HepG2 (cell line): ENCODE measurements around the gene PCARE. TPM values are rescaled to one million over a fixed set of nuclear protein-coding genes. Genes with fewer than 3 reads are reported as not detected.

Source experiments
- ATAC-seq: fragments of 200-7000 bp; cut with Tn5 transposase; 3 replicates; pipeline ENCODE4 v1.9.1; 2020; ENCODE audit warnings: mild to moderate bottlenecking, moderate library complexity
- BruUV-seq: library from RNA; stranded (reverse); fragments of 400-500 nt; replicated peaks from 2 replicates; lab custom pipeline; 2021; lab: Mats Ljungman, UMichigan
- CTCF ChIA-PET: fragments of 300-600 bp; formaldehyde crosslinking; extraction: SDS; loops from one replicate; lab custom pipeline; 2021; ENCODE audit warnings: low total read pairs, inconsistent platforms, low intra/inter-chr PET ratio; lab: Yijun Ruan, JAX
- POLR2A ChIA-PET: fragments of 350-600 bp; sonication (Branson Sonifier 250); formaldehyde crosslinking; loops from one replicate; lab custom pipeline; 2020; ENCODE audit warnings: antibody characterized with exemption, inconsistent platforms; lab: Yijun Ruan, JAX
- DNase-seq: peaks from one replicate; pipeline ENCODE4 v3.0.0-alpha.2; 2015; ENCODE audit warnings: low spot score
- FAIRE-seq: peaks from 3 replicates; lab custom pipeline; 2011; peaks lifted over from hg19 to GRCh38; lab: Jason Lieb, UNC
- H2AFZ ChIP-seq: one replicate; pipeline ENCODE4 v1.6.1; 2011; ENCODE audit warnings: low read length, inconsistent platforms
- H3K27ac ChIP-seq: fragments of 300-600 bp; 3 replicates; pipeline ENCODE4 v1.8.0; 2011; ENCODE audit warnings: mixed run types, mild to moderate bottlenecking, mixed read lengths, low read length, inconsistent platforms; ENCODE audit not compliant: insufficient read depth; ENCODE audit errors: extremely low read length
- H3K27me3 ChIP-seq, 2 experiments: fragments of 200-600 bp in 1 of 2; 2 replicates in 1 of 2; 3 replicates in 1 of 2; pipeline versions ENCODE4 v1.6.0 to v1.8.0; 2011; ENCODE audit warnings: low read length in 2 of 2, mild to moderate bottlenecking in 2 of 2, moderate library complexity in 2 of 2, inconsistent platforms in 1 of 2; ENCODE audit not compliant: insufficient read depth in 2 of 2, control insufficient read depth in 1 of 2
- H3K36me3 ChIP-seq, 2 experiments: fragments of 200-600 bp in 1 of 2; replicated peaks in 1 of 2; 2 replicates in 1 of 2; 3 replicates in 1 of 2; pipeline versions ENCODE4 v1.5.1 to v1.8.0; 2011; ENCODE audit warnings: low read length in 2 of 2, inconsistent platforms in 1 of 2; ENCODE audit not compliant: insufficient read depth in 2 of 2, control insufficient read depth in 1 of 2
- H3K4me1 ChIP-seq: 2 replicates; pipeline ENCODE4 v1.5.1; 2012; ENCODE audit warnings: low read length, inconsistent platforms; ENCODE audit not compliant: insufficient read depth
- H3K4me2 ChIP-seq: 2 replicates; pipeline ENCODE4 v1.6.0; 2011; ENCODE audit warnings: low read depth, low read length, inconsistent platforms
- H3K4me3 ChIP-seq, 3 experiments: fragments of 200-600 bp in 1 of 3; sonication (generic), shearing (Covaris generic) in 1 of 3; replicated peaks in 1 of 3; 2 replicates each; pipeline ENCODE4 v1.5.1; 2011 to 2016; ENCODE audit warnings: low read length in 3 of 3, inconsistent platforms in 2 of 3, low read depth in 2 of 3, mild to moderate bottlenecking in 2 of 3, control low read depth in 1 of 3, mixed read lengths in 1 of 3; ENCODE audit not compliant: insufficient read depth in 1 of 3
- H3K79me2 ChIP-seq: one replicate; pipeline ENCODE4 v1.6.1; 2011; ENCODE audit warnings: low read length, inconsistent platforms; ENCODE audit not compliant: insufficient read depth
- H3K9ac ChIP-seq: 2 replicates; pipeline ENCODE4 v1.6.0; 2011; ENCODE audit warnings: mild to moderate bottlenecking, low read depth, low read length, inconsistent platforms; ENCODE audit not compliant: insufficient read depth
- H3K9me3 ChIP-seq: 2 replicates; pipeline ENCODE4 v1.5.1; 2012; ENCODE audit warnings: mild to moderate bottlenecking, low read length
- H4K20me1 ChIP-seq: 2 replicates; pipeline ENCODE4 v1.6.0; 2011; ENCODE audit warnings: inconsistent platforms, mild to moderate bottlenecking, low read length, moderate library complexity; ENCODE audit not compliant: insufficient read depth
- CREM ChIP-seq, 2 experiments: sonication (generic) in 1 of 2; formaldehyde crosslinking in 1 of 2; IDR thresholded peaks; 2 replicates each; pipeline versions ENCODE4 v1.4.0 to v1.6.1; 2016 to 2020; ENCODE audit warnings: antibody characterized with exemption in 1 of 2, mild to moderate bottlenecking in 1 of 2, missing genetic modification reagents in 1 of 2
- ETV6 ChIP-seq: sonication (generic); formaldehyde crosslinking; conservative IDR thresholded peaks from 2 replicates; pipeline ENCODE4 v1.4.0; 2020; ENCODE audit warnings: missing genetic modification reagents
- GLI4 ChIP-seq: sonication (generic); formaldehyde crosslinking; IDR thresholded peaks from 2 replicates; pipeline ENCODE4 v1.5.1; 2020; ENCODE audit warnings: missing genetic modification reagents, mild to moderate bottlenecking, moderate library complexity, borderline replicate concordance
- HNF4G ChIP-seq, 2 experiments: sonication (generic) in 1 of 2; formaldehyde crosslinking in 1 of 2; IDR thresholded peaks; 2 replicates each; pipeline versions ENCODE4 v1.4.0 to v1.6.1; 2011 to 2020; ENCODE audit warnings: borderline replicate concordance in 2 of 2, low read depth in 2 of 2, mild to moderate bottlenecking in 2 of 2, low read length in 1 of 2, missing genetic modification reagents in 1 of 2, moderate library complexity in 1 of 2
- IRX3 ChIP-seq: sonication (generic); formaldehyde crosslinking; IDR thresholded peaks from 2 replicates; pipeline ENCODE4 v1.8.1; 2023; ENCODE audit warnings: mild to moderate bottlenecking, low read depth, missing genetic modification reagents, borderline replicate concordance
- POGZ ChIP-seq: sonication (generic); formaldehyde crosslinking; IDR thresholded peaks from 2 replicates; pipeline ENCODE4 v1.4.0; 2020; ENCODE audit warnings: mild to moderate bottlenecking, missing genetic modification reagents
- POLR2AphosphoS2 ChIP-seq: IDR thresholded peaks from 2 replicates; pipeline ENCODE4 v1.6.1; 2011; ENCODE audit warnings: low read depth, low read length, improper control_type of control experiment
- RELA ChIP-seq: sonication (generic); formaldehyde crosslinking; IDR thresholded peaks from 2 replicates; pipeline ENCODE4 v1.4.0; 2020; ENCODE audit warnings: missing genetic modification reagents
- SMC3 ChIP-seq: IDR thresholded peaks from 2 replicates; pipeline ENCODE4 v1.6.1; 2011; ENCODE audit warnings: low read length, improper control_type of control experiment
- SP2 ChIP-seq: sonication (generic); formaldehyde crosslinking; IDR thresholded peaks from 2 replicates; pipeline ENCODE4 v1.5.1; 2020; ENCODE audit warnings: mild to moderate bottlenecking, missing genetic modification reagents
- TEF ChIP-seq: sonication (generic); formaldehyde crosslinking; IDR thresholded peaks from 2 replicates; pipeline ENCODE4 v1.5.0; 2020; ENCODE audit warnings: missing genetic modification reagents
- TSC22D2 ChIP-seq: sonication (generic); formaldehyde crosslinking; IDR thresholded peaks from 2 replicates; pipeline ENCODE4 v1.5.1; 2020; ENCODE audit warnings: missing genetic modification reagents, mild to moderate bottlenecking, borderline replicate concordance
- ZBTB38 ChIP-seq: sonication (generic); formaldehyde crosslinking; IDR thresholded peaks from 2 replicates; pipeline ENCODE4 v1.5.1; 2020; ENCODE audit warnings: mild to moderate bottlenecking, missing genetic modification reagents
- ZC3H4 ChIP-seq: sonication (generic); formaldehyde crosslinking; IDR thresholded peaks from 2 replicates; pipeline ENCODE4 v1.4.0; 2020; ENCODE audit warnings: missing genetic modification reagents, borderline replicate concordance
- ZFY ChIP-seq: sonication (generic); formaldehyde crosslinking; IDR thresholded peaks from 2 replicates; pipeline ENCODE4 v1.4.0; 2020; ENCODE audit warnings: missing genetic modification reagents
- ZKSCAN8 ChIP-seq: IDR thresholded peaks from 2 replicates; pipeline ENCODE4 v1.6.1; 2016; ENCODE audit warnings: borderline replicate concordance, missing genetic modification reagents, missing compliant biosample characterization
- ZNF230 ChIP-seq: sonication (generic); formaldehyde crosslinking; IDR thresholded peaks from 2 replicates; pipeline ENCODE4 v1.4.0; 2020; ENCODE audit warnings: mild to moderate bottlenecking, missing genetic modification reagents
- ZNF496 ChIP-seq: sonication (generic); formaldehyde crosslinking; IDR thresholded peaks from 2 replicates; pipeline ENCODE4 v1.8.1; 2023; ENCODE audit warnings: mild to moderate bottlenecking, moderate library complexity, missing genetic modification reagents; ENCODE audit not compliant: insufficient replicate concordance
- ZNF644 ChIP-seq: IDR thresholded peaks from 2 replicates; pipeline ENCODE4 v1.6.1; 2016; ENCODE audit warnings: low read depth
- ZNF678 ChIP-seq: sonication (generic); formaldehyde crosslinking; IDR thresholded peaks from 2 replicates; pipeline ENCODE4 v1.4.0; 2020; ENCODE audit warnings: mild to moderate bottlenecking, missing genetic modification reagents
- ZNF761 ChIP-seq: sonication (generic); formaldehyde crosslinking; conservative IDR thresholded peaks from 2 replicates; pipeline ENCODE4 v1.4.0; 2020; ENCODE audit warnings: mild to moderate bottlenecking, missing genetic modification reagents
- ZNF772 ChIP-seq: sonication (generic); formaldehyde crosslinking; IDR thresholded peaks from 2 replicates; pipeline ENCODE4 v1.5.0; 2020; ENCODE audit warnings: mild to moderate bottlenecking, missing genetic modification reagents
- ZNF775 ChIP-seq: sonication (generic); formaldehyde crosslinking; IDR thresholded peaks from 2 replicates; pipeline ENCODE4 v1.4.0; 2020; ENCODE audit warnings: missing genetic modification reagents, mild to moderate bottlenecking, moderate library complexity, borderline replicate concordance
- ZNF841 ChIP-seq: sonication (generic); formaldehyde crosslinking; IDR thresholded peaks from 2 replicates; pipeline ENCODE4 v1.8.1; 2023; ENCODE audit warnings: missing genetic modification reagents, borderline replicate concordance
- ZSCAN9 ChIP-seq: IDR thresholded peaks from 2 replicates; pipeline ENCODE4 v1.6.1; 2016; ENCODE audit warnings: borderline replicate concordance
- WGBS: methylation state at CpG from one replicate; pipeline ENCODE4 v1.1.6; 2017; ENCODE audit warnings: low lambda C conversion rate; 5-methylcytosine and 5-hydroxymethylcytosine counted together
- in situ Hi-C: cut with HindIII; loops from 2 replicates; pipeline ENCODE4 v1.10.0; 2017; ENCODE audit warnings: low pct_unique_long_range_greater_than_20kb; ENCODE audit not compliant: extremely low pct_ligation_motif_present
- intact Hi-C: fragments of 100-400 bp; cut with micrococcal nuclease; formaldehyde crosslinking; loops from one replicate; pipeline ENCODE4 v1.10.0; 2022; ENCODE audit not compliant: unreplicated experiment
- polyA plus RNA-seq, 8 experiments: library from polyadenylated mRNA; depleted of rRNA in 3 of 8; stranded (reverse) in 7 of 8; unstranded in 1 of 8; fragments of >200 nt; fragmentation: Illumina TruSeq in 4 of 8; extraction: Trizol in 4 of 8; gene quantifications; 2 replicates each; pipeline versions ENCODE4 v1.2.1 to v1.2.3, GENCODE V29; 2011 to 2016; ENCODE audit warnings: low read depth in 4 of 8, missing spikeins in 1 of 8, mixed read lengths in 1 of 8; ENCODE audit not compliant: insufficient read depth in 1 of 8
- total RNA-seq, 5 experiments: library from RNA; depleted of rRNA; stranded (reverse); fragments of >200 nt; fragmentation: Illumina TruSeq; extraction: Trizol; gene quantifications; 2 replicates each; pipeline ENCODE4 v1.2.3, GENCODE V29; 2016; ENCODE audit warnings: low read depth in 1 of 5
- TF ChIP-seq, protein P1 (sequence below): sonication (generic); formaldehyde crosslinking; IDR thresholded peaks from 2 replicates; pipeline ENCODE4 v1.5.1; 2020; ENCODE audit warnings: mild to moderate bottlenecking, moderate library complexity, missing genetic modification reagents

The PCARE gene
- total and polyA plus RNA-seq, 2 of the 13 experiments (the other 11 are each of a cell fraction or from before 2014, with no cell fraction given), result not detected

DNA sequence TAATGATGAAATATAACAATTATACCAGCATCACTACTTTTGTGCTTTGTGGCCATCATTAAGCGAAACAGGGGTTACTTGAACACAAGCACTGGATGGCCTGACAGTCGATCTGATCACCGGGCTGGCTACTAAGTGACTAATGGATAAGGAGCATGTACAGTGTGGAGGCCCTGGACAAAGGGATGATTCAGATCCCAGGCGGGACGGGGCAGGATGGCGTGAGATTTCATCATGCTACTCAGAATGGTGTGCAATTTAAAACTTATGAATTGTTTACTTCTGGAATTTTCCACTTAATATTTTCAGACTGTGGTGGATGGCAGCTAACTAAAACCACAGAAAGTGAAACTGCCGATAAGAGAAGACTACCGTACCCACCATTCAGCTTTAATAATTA, 33.9 kb upstream of the PCARE start:
- H3K4me1 ChIP-seq, result peaks cover 30% of the 10 kb centered on the region
- no peak overlapping the region for H2AFZ ChIP-seq
- WGBS, result 16% methylated on average over 8 of the region's 8 CpGs
- peak; percentile 77 for FAIRE-seq
- H3K79me2 ChIP-seq, result no peaks in the 10 kb centered on the region
- BruUV-seq, result no TSS peak
- peak overlapping the region in 2 of 3 experiments; percentile 5 to 11; a peak in 3 of 6 replicates for H3K4me3 ChIP-seq
- H3K4me2 ChIP-seq, result peak overlapping the region; percentile 40
- no peaks in the 10 kb centered on the region for H3K36me3 ChIP-seq
- no peaks in the 10 kb centered on the region for H4K20me1 ChIP-seq
- CTCF ChIA-PET, result no interaction called here
- peak; percentile 84 for DNase-seq
- POLR2A ChIA-PET, result interaction anchor here (2.0 kb wide), 1 partner anchor 9 kb away, joined by 11 read pairs; no protein-coding TSS in a partner anchor
- no peak overlapping the region for H3K27ac ChIP-seq
- intact Hi-C loops (loop anchor here (2.0 to 5.0 kb wide), 2 partner anchors 23 to 151 kb away; no protein-coding TSS in a partner anchor), in situ Hi-C loops (no loop called here)
- H3K9me3 ChIP-seq, result no peaks in the 10 kb centered on the region
- ATAC-seq, result peak; percentile 97
- no peaks in the 10 kb centered on the region; a peak in 1 of 5 replicates for H3K27me3 ChIP-seq
- H3K9ac ChIP-seq, result no peak overlapping the region
- TF ChIP-seq ZSCAN9 (CRISPR knock-in tag) (no peak), ZC3H4 (CRISPR knock-in tag) (no peak), TSC22D2 (CRISPR knock-in tag) (no peak), ZNF775 (CRISPR knock-in tag) (no peak), ZNF841 (CRISPR knock-in tag) (no peak), ZKSCAN8 (no peak), ZNF230 (CRISPR knock-in tag) (no peak), POGZ (CRISPR knock-in tag) (no peak), ZBTB38 (no peak), ZNF644 (peak; percentile 76), ETV6 (CRISPR knock-in tag) (no peak), POLR2AphosphoS2 (no peak), ZNF772 (CRISPR knock-in tag) (no peak), GLI4 (CRISPR knock-in tag) (no peak), ZFY (CRISPR knock-in tag) (0 out of 2 replicates have a peak, but pooled peaks have one; percentile 13), ZNF761 (no peak), TEF (CRISPR knock-in tag) (no peak), ZNF678 (CRISPR knock-in tag) (no peak), HNF4G (IDR thresholded peaks at IDR 0.05; ENCODE audit: borderline replicate concordance, low read depth, low read length) (no peak), HNF4G (CRISPR knock-in tag; IDR thresholded peaks at IDR 0.05; ENCODE audit: borderline replicate concordance, low read depth) (no peak), ZNF496 (CRISPR knock-in tag) (no peak), CREM (IDR thresholded peaks at IDR 0.05) (no peak), CREM (CRISPR knock-in tag; IDR thresholded peaks at IDR 0.05) (no peak), SP2 (no peak), RELA (CRISPR knock-in tag) (no peak), SMC3 (no peak), IRX3 (no peak)
- TF ChIP-seq, protein P1, sequence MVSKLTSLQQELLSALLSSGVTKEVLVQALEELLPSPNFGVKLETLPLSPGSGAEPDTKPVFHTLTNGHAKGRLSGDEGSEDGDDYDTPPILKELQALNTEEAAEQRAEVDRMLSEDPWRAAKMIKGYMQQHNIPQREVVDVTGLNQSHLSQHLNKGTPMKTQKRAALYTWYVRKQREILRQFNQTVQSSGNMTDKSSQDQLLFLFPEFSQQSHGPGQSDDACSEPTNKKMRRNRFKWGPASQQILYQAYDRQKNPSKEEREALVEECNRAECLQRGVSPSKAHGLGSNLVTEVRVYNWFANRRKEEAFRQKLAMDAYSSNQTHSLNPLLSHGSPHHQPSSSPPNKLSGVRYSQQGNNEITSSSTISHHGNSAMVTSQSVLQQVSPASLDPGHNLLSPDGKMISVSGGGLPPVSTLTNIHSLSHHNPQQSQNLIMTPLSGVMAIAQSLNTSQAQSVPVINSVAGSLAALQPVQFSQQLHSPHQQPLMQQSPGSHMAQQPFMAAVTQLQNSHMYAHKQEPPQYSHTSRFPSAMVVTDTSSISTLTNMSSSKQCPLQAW (CRISPR knock-in tag), result no peak
